Measurements from ENCODE around the gene TSPEAR.
"Not testable (repeated sequence)": the region's sequence is repeated elsewhere in the genome, so short reads cannot be mapped to it uniquely, and the experiment has no call there.

TSPEAR gene

DNA sequence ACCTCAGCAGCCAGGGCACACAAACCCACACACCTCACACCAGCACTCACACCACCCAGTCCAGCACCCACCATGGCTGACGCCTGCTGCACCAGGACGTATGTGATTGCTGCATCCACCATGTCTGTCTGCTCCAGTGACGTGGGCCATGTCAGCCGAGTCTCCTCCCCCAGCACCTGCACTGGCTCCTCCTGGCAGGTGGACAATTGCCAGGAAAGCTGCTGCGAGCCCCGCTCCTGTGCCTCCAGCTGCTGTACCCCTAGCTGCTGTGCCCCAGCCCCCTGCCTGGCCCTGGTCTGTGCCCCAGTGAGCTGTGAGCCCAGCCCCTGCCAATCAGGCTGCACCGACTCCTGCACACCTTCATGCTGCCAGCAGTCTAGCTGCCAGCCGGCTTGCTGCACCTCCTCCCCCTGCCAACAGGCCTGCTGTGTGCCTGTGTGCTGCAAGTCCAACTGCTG, 99.3 kb downstream of the TSPEAR start, which contains the start of gene KRTAP10-8:
TSS of gene KRTAP10-8 (plus strand) at position 51 of the 458 bp plus-strand sequence. CDS start at position 73, 22 bp downstream.
- TF ChIP-seq ARNTL (CRISPR knock-in tag; IDR thresholded peaks at IDR 0.05; ENCODE audit: borderline replicate concordance, low read depth) (no peak), ISL1 (CRISPR knock-in tag; IDR thresholded peaks at IDR 0.05) (no peak), ZFP30 (CRISPR knock-in tag; IDR thresholded peaks at IDR 0.05) (no peak), ZNF565 (CRISPR knock-in tag; conservative IDR thresholded peaks at IDR 0.05; ENCODE audit: low read depth) (no peak), ZFP3 (CRISPR knock-in tag; IDR thresholded peaks at IDR 0.05) (no peak), TSHZ2 (CRISPR knock-in tag; IDR thresholded peaks at IDR 0.05) (no peak), RARB (CRISPR knock-in tag; IDR thresholded peaks at IDR 0.05) (no peak), ZC3H10 (CRISPR knock-in tag; IDR thresholded peaks at IDR 0.05) (no peak), SNAI2 (CRISPR knock-in tag; IDR thresholded peaks at IDR 0.05) (no peak), ZNF8 (CRISPR knock-in tag; IDR thresholded peaks at IDR 0.05) (no peak), CSDC2 (CRISPR knock-in tag; IDR thresholded peaks at IDR 0.05) (no peak), PPARA (CRISPR knock-in tag; IDR thresholded peaks at IDR 0.05; ENCODE audit: borderline replicate concordance) (no peak), GLIS3 (CRISPR knock-in tag; IDR thresholded peaks at IDR 0.05) (no peak), TCF4 (CRISPR knock-in tag; IDR thresholded peaks at IDR 0.05; ENCODE audit: borderline replicate concordance) (no peak), ESRRG (CRISPR knock-in tag; IDR thresholded peaks at IDR 0.05) (no peak)
- TF ChIP-seq, protein P1, sequence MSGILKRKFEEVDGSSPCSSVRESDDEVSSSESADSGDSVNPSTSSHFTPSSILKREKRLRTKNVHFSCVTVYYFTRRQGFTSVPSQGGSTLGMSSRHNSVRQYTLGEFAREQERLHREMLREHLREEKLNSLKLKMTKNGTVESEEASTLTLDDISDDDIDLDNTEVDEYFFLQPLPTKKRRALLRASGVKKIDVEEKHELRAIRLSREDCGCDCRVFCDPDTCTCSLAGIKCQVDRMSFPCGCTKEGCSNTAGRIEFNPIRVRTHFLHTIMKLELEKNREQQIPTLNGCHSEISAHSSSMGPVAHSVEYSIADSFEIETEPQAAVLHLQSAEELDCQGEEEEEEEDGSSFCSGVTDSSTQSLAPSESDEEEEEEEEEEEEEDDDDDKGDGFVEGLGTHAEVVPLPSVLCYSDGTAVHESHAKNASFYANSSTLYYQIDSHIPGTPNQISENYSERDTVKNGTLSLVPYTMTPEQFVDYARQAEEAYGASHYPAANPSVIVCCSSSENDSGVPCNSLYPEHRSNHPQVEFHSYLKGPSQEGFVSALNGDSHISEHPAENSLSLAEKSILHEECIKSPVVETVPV (CRISPR knock-in tag; IDR thresholded peaks at IDR 0.05), result no peak
- ATAC-seq, result no peak

DNA sequence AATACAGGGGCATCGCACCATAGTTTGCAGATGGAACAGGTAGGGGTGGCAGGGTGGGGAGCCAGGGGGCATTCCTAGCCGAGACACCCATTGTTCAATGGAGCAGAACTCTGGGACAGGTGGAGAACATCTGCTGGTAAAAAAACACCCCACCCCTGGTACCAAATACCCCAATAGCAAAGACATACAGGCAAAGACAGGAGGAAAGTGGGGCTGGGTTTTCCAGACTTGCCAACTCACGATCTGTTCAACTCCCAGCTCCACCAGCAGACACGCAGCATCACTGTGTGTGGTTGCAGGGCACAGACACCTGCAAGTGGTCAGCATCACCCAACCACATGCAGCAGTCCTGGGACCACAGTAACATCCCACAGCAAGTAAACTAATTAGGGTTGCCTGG, 99.8 kb downstream of the TSPEAR start:
- no peak for TF ChIP-seq SNAI2 (CRISPR knock-in tag; IDR thresholded peaks at IDR 0.05)
- no peak for TF ChIP-seq ARNTL (CRISPR knock-in tag; IDR thresholded peaks at IDR 0.05; ENCODE audit: borderline replicate concordance, low read depth)
- no peak for TF ChIP-seq OSR1 (CRISPR knock-in tag; IDR thresholded peaks at IDR 0.05)
- no peak for TF ChIP-seq ISL1 (CRISPR knock-in tag; IDR thresholded peaks at IDR 0.05)
- no peak for TF ChIP-seq ZNF8 (CRISPR knock-in tag; IDR thresholded peaks at IDR 0.05)
- no peak for TF ChIP-seq BACH2 (CRISPR knock-in tag; IDR thresholded peaks at IDR 0.05; ENCODE audit: borderline replicate concordance)
- TF ChIP-seq ZNF70 (CRISPR knock-in tag; IDR thresholded peaks at IDR 0.05), result no peak
- TF ChIP-seq ZNF565 (CRISPR knock-in tag; conservative IDR thresholded peaks at IDR 0.05; ENCODE audit: low read depth), result no peak
- TF ChIP-seq CSDC2 (CRISPR knock-in tag; IDR thresholded peaks at IDR 0.05), result no peak
- TF ChIP-seq TOX (CRISPR knock-in tag; IDR thresholded peaks at IDR 0.05; ENCODE audit: borderline replicate concordance), result no peak
- no peak for TF ChIP-seq TSHZ2 (CRISPR knock-in tag; IDR thresholded peaks at IDR 0.05)
- no peak for TF ChIP-seq ZFP3 (CRISPR knock-in tag; IDR thresholded peaks at IDR 0.05)
- TF ChIP-seq, protein P1 (CRISPR knock-in tag; IDR thresholded peaks at IDR 0.05), result no peak
- TF ChIP-seq ZFP30 (CRISPR knock-in tag; IDR thresholded peaks at IDR 0.05), result no peak
- no peak for TF ChIP-seq TCF4 (CRISPR knock-in tag; IDR thresholded peaks at IDR 0.05; ENCODE audit: borderline replicate concordance)
- no peak for TF ChIP-seq GLIS3 (CRISPR knock-in tag; IDR thresholded peaks at IDR 0.05)
- TF ChIP-seq ZC3H10 (CRISPR knock-in tag; IDR thresholded peaks at IDR 0.05), result no peak
- no peak for TF ChIP-seq ESRRG (CRISPR knock-in tag; IDR thresholded peaks at IDR 0.05)
- TF ChIP-seq, protein P2, sequence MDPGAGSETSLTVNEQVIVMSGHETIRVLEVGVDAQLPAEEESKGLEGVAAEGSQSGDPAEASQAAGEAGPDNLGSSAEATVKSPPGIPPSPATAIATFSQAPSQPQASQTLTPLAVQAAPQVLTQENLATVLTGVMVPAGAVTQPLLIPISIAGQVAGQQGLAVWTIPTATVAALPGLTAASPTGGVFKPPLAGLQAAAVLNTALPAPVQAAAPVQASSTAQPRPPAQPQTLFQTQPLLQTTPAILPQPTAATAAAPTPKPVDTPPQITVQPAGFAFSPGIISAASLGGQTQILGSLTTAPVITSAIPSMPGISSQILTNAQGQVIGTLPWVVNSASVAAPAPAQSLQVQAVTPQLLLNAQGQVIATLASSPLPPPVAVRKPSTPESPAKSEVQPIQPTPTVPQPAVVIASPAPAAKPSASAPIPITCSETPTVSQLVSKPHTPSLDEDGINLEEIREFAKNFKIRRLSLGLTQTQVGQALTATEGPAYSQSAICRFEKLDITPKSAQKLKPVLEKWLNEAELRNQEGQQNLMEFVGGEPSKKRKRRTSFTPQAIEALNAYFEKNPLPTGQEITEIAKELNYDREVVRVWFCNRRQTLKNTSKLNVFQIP (CRISPR knock-in tag; IDR thresholded peaks at IDR 0.05; ENCODE audit: borderline replicate concordance, low read depth), result no peak
- TF ChIP-seq CREB5 (CRISPR knock-in tag; IDR thresholded peaks at IDR 0.05; ENCODE audit: low read depth), result no peak
- ATAC-seq, result no peak

DNA sequence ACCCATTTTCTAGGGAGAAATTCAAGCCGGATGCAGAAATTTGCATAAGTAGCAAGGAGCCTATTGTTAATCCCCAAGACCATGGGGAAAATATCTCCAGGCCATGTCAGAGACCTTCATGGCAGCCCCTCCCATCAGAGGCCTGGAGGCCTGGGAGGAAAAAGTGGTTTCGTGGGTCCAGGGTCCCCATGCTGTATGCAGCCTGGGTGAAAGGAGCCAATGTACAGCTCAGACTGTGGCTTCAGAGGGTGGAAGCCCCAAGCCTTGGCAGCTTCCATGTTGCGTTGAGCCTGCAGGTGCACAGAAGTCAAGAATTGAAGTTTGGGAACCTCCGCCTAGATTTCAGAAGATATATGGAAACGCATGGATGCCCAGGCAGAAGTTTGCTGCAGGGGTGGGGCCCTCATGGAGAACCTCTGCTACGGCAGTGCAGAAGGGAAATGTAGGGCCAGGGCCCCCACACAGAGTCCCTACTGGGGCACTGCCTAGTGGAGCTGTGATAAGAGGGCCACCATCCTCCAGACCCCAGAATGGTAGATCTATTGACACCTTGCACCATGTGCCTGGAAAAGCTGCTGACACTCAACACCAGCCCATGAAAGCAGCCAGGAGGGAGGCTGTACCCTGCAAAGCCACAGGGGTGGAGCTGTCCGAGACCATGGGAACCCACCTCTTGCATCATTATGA, 101.1 kb downstream of the TSPEAR start:
- not testable (repeated sequence) for ATAC-seq

Data from SK-N-SH treated with all-trans-retinoic acid at 6 μM for 48 hours (cell line).